CD4-positive, CD25-positive, alpha-beta regulatory T cell (primary cell): ENCODE measurements around the gene FSD2. TPM values are rescaled to one million over a fixed set of nuclear protein-coding genes. Genes with fewer than 3 reads are reported as not detected.
A peak's percentile ranks its signal among the peaks of the same experiment; 100 is the strongest.
"Not testable (repeated sequence)": the region's sequence is repeated elsewhere in the genome, so short reads cannot be mapped to it uniquely, and the experiment has no call there.

Experiments used
- ATAC-seq, 2 donors: fragments of 150-1000 bp; cut with Tn5 transposase; one replicate each; pipeline ENCODE4 v1.10.0; 2021; ENCODE audit warnings: low read depth in 2 of 2, moderate number of reproducible peaks in 2 of 2, moderate library complexity in 1 of 2
- DNase-seq, 3 donors: peaks; one replicate each; pipeline versions ENCODE4 v3.0.0 to v3.0.0-alpha.2; 2012 to 2022; ENCODE audit warnings: mixed read lengths in 1 of 3
- H3K27ac ChIP-seq: one replicate; pipeline ENCODE4 v1.7.0; 2013; ENCODE audit warnings: mild to moderate bottlenecking, low read length; ENCODE audit not compliant: insufficient read depth, poor library complexity, severe bottlenecking
- H3K27me3 ChIP-seq: one replicate; pipeline ENCODE4 v1.7.0; 2013; ENCODE audit warnings: low read length; ENCODE audit not compliant: control insufficient read depth, insufficient read depth
- H3K36me3 ChIP-seq: one replicate; pipeline ENCODE4 v1.7.0; 2013; ENCODE audit warnings: mild to moderate bottlenecking, low read length, moderate library complexity; ENCODE audit not compliant: control insufficient read depth, insufficient read depth
- H3K4me1 ChIP-seq: 2 replicates; pipeline ENCODE4 v1.7.0; 2013; ENCODE audit warnings: mild to moderate bottlenecking, low read length; ENCODE audit not compliant: insufficient read depth, control insufficient read depth, poor library complexity, severe bottlenecking
- H3K4me3 ChIP-seq: one replicate; pipeline ENCODE4 v1.7.0; 2013; ENCODE audit warnings: low read depth, mild to moderate bottlenecking, low read length, moderate library complexity
- H3K9me3 ChIP-seq, 2 experiments: 1 replicate in 1 of 2; 2 replicates in 1 of 2; pipeline ENCODE4 v1.7.0; 2013; ENCODE audit warnings: low read length in 2 of 2, mild to moderate bottlenecking in 1 of 2, moderate library complexity in 1 of 2; ENCODE audit not compliant: control insufficient read depth in 2 of 2
- H3K27ac Mint-ChIP-seq, 3 donors: one replicate each; pipeline ENCODE4 v1.8.0; 2020 to 2022; ENCODE audit warnings: mild to moderate bottlenecking in 3 of 3, mixed read lengths in 3 of 3, moderate library complexity in 2 of 3
- H3K27me3 Mint-ChIP-seq: one replicate; pipeline ENCODE4 v1.8.0; 2022; ENCODE audit warnings: mild to moderate bottlenecking, mixed read lengths
- H3K36me3 Mint-ChIP-seq: one replicate; pipeline ENCODE4 v1.8.0; 2020; ENCODE audit warnings: mixed read lengths
- H3K4me1 Mint-ChIP-seq, 4 donors: one replicate each; pipeline ENCODE4 v1.8.0; 2020 to 2022; ENCODE audit warnings: mixed read lengths in 4 of 4, mild to moderate bottlenecking in 1 of 4
- H3K4me3 Mint-ChIP-seq, 4 donors: one replicate each; pipeline ENCODE4 v1.8.0; 2020 to 2022; ENCODE audit warnings: mild to moderate bottlenecking in 4 of 4, mixed read lengths in 4 of 4, moderate library complexity in 3 of 4
- H3K9me3 Mint-ChIP-seq, 7 donors: one replicate each; pipeline ENCODE4 v1.8.0; 2020 to 2022; ENCODE audit warnings: mixed read lengths in 7 of 7, mild to moderate bottlenecking in 3 of 7, moderate library complexity in 2 of 7
- polyA plus RNA-seq, 4 donors: library from polyadenylated mRNA; unstranded; fragments of 300-500 nt; fragmentation: Illumina TruSeq; gene quantifications; one replicate each; pipeline ENCODE4 v1.2.3, GENCODE V29; 2021
- total RNA-seq: library from RNA; stranded (reverse); gene quantifications from one replicate; pipeline ENCODE4 v1.2.3, GENCODE V29; 2022

FSD2 gene
- total and polyA plus RNA-seq, 5 donors from 2014 or later: 0.06 to 0.09 TPM; not detected in 3

DNA sequence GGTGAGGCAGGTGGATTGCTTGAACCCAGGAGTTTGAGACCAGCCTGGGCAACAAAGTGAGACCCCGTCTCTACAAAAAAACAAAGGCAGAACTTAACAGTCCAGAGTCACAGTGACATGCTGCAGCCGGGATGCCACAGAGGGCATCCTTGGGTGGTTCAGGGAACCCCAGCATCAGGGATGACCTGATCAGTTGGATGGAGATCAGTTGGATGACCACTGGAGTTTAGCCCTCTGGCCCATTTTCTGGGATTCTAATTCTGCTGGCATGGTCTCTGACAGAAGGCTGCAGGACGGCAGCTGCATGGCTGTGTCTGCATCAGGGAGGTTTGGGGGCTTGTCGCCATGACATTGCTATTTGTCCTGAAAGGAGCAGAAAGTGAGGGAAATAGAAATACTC lies 23.4 kb upstream of the FSD2 start:
- no peak overlapping the region for H3K4me3 ChIP-seq
- peaks cover 98% of the 10 kb centered on the region for H3K36me3 ChIP-seq
- Mint-ChIP-seq H3K36me3 (peaks cover 62% of the 10 kb centered on the region), H3K27ac (peak overlapping the region in 2 of 3 donors; percentile 31 to 69), H3K9me3 (no peaks in the 10 kb centered on the region), H3K27me3 (no peaks in the 10 kb centered on the region), H3K4me1 (peaks cover 17 to 30% (median 23%) of the 10 kb centered on the region in 4 donors), H3K4me3 (no peak overlapping the region)
- H3K9me3 ChIP-seq: no peaks in the 10 kb centered on the region
- DNase-seq: no peak
- no peak overlapping the region for H3K27ac ChIP-seq
- no peaks in the 10 kb centered on the region for H3K27me3 ChIP-seq
- no peaks in the 10 kb centered on the region for H3K4me1 ChIP-seq
- ATAC-seq: no peak

DNA sequence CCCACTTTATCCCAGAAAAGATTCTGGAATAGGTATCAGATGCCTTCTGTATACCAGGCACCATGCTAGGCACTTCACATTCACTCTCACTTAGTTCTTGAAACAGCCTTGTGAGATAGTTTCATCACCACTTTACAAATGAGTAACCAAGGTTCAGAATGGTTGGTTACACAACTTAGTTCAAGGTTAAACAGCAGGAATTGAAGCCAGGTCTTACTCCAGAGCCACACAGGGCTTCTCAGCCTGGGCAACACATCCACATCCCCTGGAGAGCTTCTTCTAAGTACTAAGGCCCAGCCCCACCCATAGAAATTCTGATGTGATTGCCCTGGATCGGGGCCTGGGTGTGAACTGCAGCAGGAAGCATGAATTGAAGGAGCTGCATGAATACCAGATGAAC lies 22.2 kb upstream of the FSD2 start:
- no peak overlapping the region for H3K4me3 ChIP-seq
- no peak overlapping the region for H3K27ac ChIP-seq
- DNase-seq (no peak), ATAC-seq (no peak)
- H3K9me3 ChIP-seq: no peaks in the 10 kb centered on the region
- Mint-ChIP-seq H3K27me3 (no peaks in the 10 kb centered on the region), H3K27ac (peak overlapping the region in 2 of 3 donors; percentile 38 to 44), H3K4me3 (no peak overlapping the region), H3K4me1 (peaks cover 17 to 30% (median 22%) of the 10 kb centered on the region in 4 donors), H3K36me3 (peaks cover 55% of the 10 kb centered on the region), H3K9me3 (no peaks in the 10 kb centered on the region)
- H3K27me3 ChIP-seq: no peaks in the 10 kb centered on the region
- peaks cover 99% of the 10 kb centered on the region for H3K36me3 ChIP-seq
- no peaks in the 10 kb centered on the region for H3K4me1 ChIP-seq

DNA sequence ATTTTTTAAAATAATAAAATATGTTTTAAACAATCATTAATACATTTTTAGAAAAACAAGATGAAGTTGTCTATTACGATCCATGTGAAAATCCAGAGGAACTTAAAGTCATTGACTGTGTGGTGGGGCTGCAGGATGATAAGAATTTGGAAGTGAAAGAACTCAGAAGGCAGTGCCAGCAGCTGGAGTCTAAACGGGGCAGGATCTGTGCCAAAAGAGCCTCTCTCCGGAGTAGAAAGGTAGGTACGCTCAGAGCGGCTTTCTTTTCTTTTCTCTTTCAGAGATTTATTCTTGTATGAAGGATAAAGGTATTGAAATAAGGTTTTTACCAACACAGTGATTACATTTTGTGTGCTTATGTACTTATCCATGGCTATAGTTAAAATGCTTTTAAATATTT lies 17.2 kb upstream of the FSD2 start:
- no peak overlapping the region for H3K27ac ChIP-seq
- peaks cover 87% of the 10 kb centered on the region for H3K36me3 ChIP-seq
- Mint-ChIP-seq H3K36me3 (peaks cover 46% of the 10 kb centered on the region), H3K27ac (peak overlapping the region in 1 of 3 donors; percentile 60), H3K4me3 (no peak overlapping the region), H3K9me3 (peaks cover 0 to 1% (median 0%) of the 10 kb centered on the region in 7 donors), H3K4me1 (peaks cover 0 to 7% (median 5%) of the 10 kb centered on the region in 4 donors), H3K27me3 (no peaks in the 10 kb centered on the region)
- no peak for DNase-seq
- no peak overlapping the region for H3K4me3 ChIP-seq
- no peaks in the 10 kb centered on the region for H3K27me3 ChIP-seq
- no peaks in the 10 kb centered on the region for H3K9me3 ChIP-seq
- no peaks in the 10 kb centered on the region for H3K4me1 ChIP-seq
- ATAC-seq: no peak

DNA sequence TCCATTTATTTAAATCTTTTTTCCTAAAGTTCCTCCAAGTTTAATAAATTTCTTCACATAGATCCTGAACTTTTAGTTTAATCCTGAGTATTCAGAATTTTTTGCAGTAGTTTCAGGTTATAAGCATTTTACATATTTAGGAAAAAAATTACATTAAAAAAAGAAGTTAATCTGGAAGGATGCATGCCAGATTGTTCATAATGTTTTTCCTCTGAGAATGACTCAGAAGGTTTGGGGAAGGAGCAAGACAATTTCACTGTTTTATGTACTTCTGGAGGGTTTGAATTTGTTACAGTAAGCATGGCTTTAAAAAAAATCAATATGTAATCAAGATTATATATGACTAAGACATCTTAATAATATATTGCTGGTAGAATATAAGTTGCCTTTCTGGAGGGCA lies 16.0 kb upstream of the FSD2 start:
- H3K4me1 ChIP-seq, H3K4me3 ChIP-seq, H3K9me3 Mint-ChIP-seq, ATAC-seq, DNase-seq, H3K9me3 ChIP-seq, H3K27me3 ChIP-seq, H3K27ac ChIP-seq, H3K27ac Mint-ChIP-seq, H3K27me3 Mint-ChIP-seq: not testable (repeated sequence)
- H3K4me1 Mint-ChIP-seq: peaks cover 3 to 10% (median 8%) of the 10 kb centered on the region in 4 donors
- peaks cover 47% of the 10 kb centered on the region for H3K36me3 Mint-ChIP-seq
- H3K36me3 ChIP-seq: peaks cover 87% of the 10 kb centered on the region
- peak overlapping the region in 1 of 4 donors; percentile 47 for H3K4me3 Mint-ChIP-seq

DNA sequence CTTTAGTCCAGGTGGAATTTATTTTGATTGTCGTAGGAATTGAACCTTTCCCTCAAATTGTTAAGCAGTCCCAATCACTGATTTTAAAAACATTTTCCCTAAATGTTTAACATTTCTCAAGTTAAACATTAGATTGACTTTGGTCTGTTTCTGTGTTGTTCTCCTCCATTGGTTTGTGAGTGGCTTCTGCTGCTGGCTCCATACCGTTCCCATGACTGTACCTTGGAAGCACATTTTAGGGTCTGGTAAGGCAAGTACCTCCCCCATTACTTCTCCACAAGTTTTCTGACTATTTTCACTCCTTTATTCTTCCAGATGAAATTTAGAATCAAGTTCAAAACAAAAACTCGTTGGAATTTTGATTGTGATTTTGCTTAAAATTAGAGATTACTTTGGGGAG lies 15.5 kb upstream of the FSD2 start:
- not testable (repeated sequence) for H3K27me3 ChIP-seq, H3K4me3 ChIP-seq, H3K9me3 ChIP-seq, DNase-seq, H3K27ac ChIP-seq, H3K9me3 Mint-ChIP-seq, ATAC-seq, H3K4me1 ChIP-seq, H3K27ac Mint-ChIP-seq, H3K27me3 Mint-ChIP-seq
- H3K4me3 Mint-ChIP-seq: peak overlapping the region in 2 of 4 donors; percentile 38 to 79
- peaks cover 47% of the 10 kb centered on the region for H3K36me3 Mint-ChIP-seq
- peaks cover 87% of the 10 kb centered on the region for H3K36me3 ChIP-seq
- H3K4me1 Mint-ChIP-seq: peaks cover 7 to 15% (median 12%) of the 10 kb centered on the region in 4 donors

DNA sequence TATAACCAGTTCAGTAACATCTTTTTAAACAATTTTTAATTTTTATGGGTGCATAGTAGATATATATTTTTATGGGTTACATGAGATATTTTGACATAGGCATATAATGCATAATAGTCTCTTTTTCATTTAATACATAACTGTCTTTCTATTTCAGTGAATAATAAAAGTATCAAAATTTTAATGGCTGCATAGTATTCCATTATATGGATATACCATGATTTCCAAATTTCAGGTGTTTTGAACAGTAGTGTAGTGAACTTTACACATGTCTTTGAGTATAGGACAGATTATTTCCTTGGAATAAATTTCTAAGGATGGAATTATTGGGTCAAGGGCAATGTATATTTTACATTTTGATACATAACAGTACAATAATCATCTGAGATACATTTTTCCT lies 14.3 kb upstream of the FSD2 start:
- Histone ChIP-seq H3K4me1 (no peaks in the 10 kb centered on the region), H3K4me3 (no peak overlapping the region), H3K36me3 (peaks cover 87% of the 10 kb centered on the region), H3K9me3 (no peaks in the 10 kb centered on the region), H3K27me3 (no peaks in the 10 kb centered on the region), H3K27ac (no peak overlapping the region)
- Mint-ChIP-seq H3K27ac (no peak overlapping the region), H3K36me3 (peaks cover 48% of the 10 kb centered on the region), H3K27me3 (no peaks in the 10 kb centered on the region), H3K4me1 (peaks cover 7 to 26% (median 19%) of the 10 kb centered on the region in 4 donors), H3K9me3 (peaks cover 0 to 1% (median 0%) of the 10 kb centered on the region in 7 donors), H3K4me3 (no peak overlapping the region)
- DNase-seq (no peak), ATAC-seq (no peak)

DNA sequence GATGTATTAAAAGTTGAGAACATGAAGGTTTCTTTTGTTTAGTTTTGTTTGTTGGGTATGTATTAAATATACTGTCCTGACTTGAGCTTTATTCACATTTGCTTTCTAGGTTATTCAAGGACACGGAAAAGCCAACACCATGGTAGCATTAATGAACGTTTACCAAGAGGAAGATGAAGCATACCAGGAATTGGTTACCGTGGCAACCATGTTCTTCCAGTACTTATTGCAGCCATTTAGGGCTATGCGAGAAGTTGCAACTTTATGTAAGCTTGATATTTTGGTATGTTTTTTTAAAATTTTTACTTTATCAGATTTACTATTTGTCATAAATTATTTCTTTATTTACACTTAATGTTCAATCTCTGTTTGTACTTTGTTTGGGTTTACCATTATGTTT lies 7.1 kb upstream of the FSD2 start:
- Mint-ChIP-seq H3K9me3 (no peaks in the 10 kb centered on the region), H3K36me3 (peaks cover 32% of the 10 kb centered on the region), H3K27me3 (no peaks in the 10 kb centered on the region), H3K4me3 (peak overlapping the region; percentile 91 to 96 (median 93)), H3K27ac (peak overlapping the region in 2 of 3 donors; percentile 38 to 91), H3K4me1 (peaks cover 26 to 61% (median 45%) of the 10 kb centered on the region in 4 donors)
- peak overlapping the region; percentile 96 for H3K27ac ChIP-seq
- H3K9me3 ChIP-seq: no peaks in the 10 kb centered on the region
- ATAC-seq: no peak
- no peaks in the 10 kb centered on the region for H3K27me3 ChIP-seq
- H3K4me1 ChIP-seq: peaks cover 26% of the 10 kb centered on the region
- H3K36me3 ChIP-seq: peaks cover 48% of the 10 kb centered on the region
- DNase-seq: no peak
- H3K4me3 ChIP-seq: no peak overlapping the region

DNA sequence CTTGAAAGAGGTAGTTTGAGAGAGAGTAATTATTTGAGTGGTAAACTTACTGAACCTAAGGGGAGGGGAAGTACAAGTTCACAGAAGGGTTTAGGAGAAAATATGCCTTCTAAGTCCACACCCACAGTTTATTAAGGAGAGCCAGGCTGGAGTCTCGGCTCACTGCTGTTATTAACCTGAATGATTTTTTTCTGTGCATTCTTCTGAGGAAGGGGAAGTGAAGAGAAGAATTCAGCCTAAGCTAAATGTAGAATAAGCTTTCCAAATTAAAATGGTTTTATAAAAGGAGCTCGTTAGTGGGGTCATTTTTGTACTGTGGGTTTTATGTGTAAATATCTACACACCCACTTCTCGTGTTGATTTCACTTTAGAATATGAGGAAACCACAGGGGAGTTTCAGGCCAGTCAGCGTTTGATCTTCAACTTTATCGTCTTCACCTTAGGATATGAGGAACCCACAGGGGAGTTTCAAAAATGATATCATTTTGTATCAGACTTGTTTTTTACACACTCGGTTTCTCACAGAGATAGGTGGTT lies 5.1 kb upstream of the FSD2 start:
- Histone ChIP-seq H3K27ac (peak overlapping the region; percentile 96), H3K9me3 (no peaks in the 10 kb centered on the region), H3K27me3 (peaks cover 2% of the 10 kb centered on the region), H3K4me1 (peaks cover 26% of the 10 kb centered on the region), H3K36me3 (peaks cover 27% of the 10 kb centered on the region), H3K4me3 (peak overlapping the region; percentile 97)
- peak; percentile 51 to 80 (median 70) for DNase-seq
- Mint-ChIP-seq H3K27ac (peak overlapping the region; percentile 91 to 92 (median 92)), H3K4me3 (peak overlapping the region; percentile 92 to 98 (median 95)), H3K4me1 (peaks cover 20 to 50% (median 35%) of the 10 kb centered on the region in 4 donors), H3K36me3 (peaks cover 21% of the 10 kb centered on the region), H3K27me3 (no peaks in the 10 kb centered on the region), H3K9me3 (no peaks in the 10 kb centered on the region)
- no peak for ATAC-seq
